GM18508 (cell line): ENCODE data around the gene APRT.

ENCODE experiments used
- ATAC-seq: cut with Tn5 transposase; IDR thresholded peaks from one replicate; pipeline ENCODE4 v1.9.1; 2021; ENCODE audit warnings: moderate number of reproducible peaks; ENCODE audit not compliant: insufficient read depth, unreplicated experiment

The APRT gene, protein sequence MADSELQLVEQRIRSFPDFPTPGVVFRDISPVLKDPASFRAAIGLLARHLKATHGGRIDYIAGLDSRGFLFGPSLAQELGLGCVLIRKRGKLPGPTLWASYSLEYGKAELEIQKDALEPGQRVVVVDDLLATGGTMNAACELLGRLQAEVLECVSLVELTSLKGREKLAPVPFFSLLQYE

DNA sequence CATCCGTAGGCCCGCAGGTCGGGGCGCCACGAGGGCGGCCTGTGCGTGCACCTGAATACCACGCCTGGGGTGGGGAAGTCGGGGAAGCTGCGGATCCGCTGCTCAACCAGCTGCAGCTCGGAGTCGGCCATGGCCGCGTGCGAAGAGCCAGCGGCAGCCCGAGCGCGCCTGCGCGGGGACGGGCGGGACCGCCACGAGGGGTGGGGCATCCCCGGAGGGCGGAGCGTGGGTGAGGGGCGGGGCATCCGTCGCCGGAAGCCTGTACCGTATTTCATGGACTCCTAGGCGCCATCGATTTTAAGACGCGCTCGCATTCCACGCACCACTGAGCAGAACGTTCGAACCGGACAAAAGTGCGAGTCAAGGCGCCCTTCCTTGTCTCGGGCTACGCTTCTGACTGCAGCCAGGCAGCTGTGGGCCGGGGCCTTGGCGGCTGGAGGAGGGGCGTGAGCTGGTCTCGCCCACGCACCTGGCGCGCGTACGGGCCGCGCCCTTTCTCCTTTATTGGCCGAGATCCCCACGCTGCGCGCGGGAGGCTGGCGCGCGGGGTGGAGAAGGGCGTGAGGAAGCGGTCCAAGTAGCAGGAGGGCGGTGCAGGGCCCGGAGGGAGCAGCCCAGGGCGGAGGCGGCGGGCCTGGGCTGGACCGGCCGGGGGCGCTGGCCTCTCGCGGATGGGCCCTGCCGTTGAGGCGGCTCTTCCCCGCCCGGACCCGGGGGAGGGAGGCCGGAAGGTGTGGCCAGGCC, at the start of gene APRT:
Gene APRT, minus strand, starts transcription at position 160 of the 744 bp plus-strand sequence. Its CDS starts 29 bp downstream, at position 131.
- peak; percentile 47 for ATAC-seq

DNA sequence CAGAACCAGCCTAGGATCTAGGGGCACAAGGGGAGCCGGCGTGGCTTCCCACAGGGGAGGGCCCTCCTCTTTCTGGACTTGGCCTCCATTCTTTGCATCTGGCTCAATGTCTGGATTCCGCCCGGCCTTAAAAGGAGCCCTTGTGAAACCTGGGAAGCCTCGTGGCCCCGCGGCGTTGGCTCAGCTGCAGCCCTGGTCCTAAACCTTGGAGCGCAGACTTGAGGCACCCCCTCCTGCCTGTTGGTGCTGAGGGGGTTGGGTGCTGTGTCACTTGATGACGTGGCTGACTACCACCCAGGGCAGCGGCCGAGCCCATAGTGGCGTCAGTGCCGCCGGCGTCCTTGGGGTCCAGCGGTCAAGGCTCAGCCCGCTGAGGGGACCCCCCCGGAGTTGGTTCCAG, 49.6 kb upstream of the APRT start:
- no peak for ATAC-seq

DNA sequence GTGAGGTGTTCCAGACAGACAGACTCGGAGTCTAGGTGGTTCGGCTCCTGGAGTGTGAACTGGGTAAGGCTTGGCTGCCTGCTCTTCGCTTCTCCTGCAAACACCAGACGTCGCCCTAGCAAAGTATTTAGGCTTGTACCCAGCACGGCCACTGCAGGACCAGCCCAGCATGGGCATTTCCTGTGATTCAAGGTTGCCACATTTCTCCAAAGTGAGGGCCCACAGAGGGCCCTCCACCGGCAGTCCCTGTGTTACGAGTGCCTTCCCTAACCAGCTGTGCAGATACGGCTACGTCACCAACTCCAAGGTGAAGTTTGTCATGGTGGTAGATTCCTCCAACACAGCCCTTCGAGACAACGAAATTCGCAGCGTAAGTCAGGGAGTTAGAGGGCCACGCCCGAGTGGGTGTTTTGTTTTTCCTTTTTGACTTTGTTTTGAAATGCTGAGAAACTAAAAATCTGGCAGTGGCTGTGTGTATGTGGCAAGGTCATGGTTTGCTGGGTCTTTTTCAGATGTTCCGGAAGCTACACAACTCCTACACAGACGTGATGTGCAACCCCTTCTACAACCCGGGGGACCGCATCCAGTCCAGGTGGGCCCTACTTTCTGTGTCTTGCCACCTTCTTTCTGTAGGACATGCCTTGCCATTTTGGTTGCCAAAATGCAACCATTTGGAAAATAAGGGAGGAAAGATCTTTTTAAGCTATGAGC, 47.8 kb upstream of the APRT start:
- no peak for ATAC-seq

DNA sequence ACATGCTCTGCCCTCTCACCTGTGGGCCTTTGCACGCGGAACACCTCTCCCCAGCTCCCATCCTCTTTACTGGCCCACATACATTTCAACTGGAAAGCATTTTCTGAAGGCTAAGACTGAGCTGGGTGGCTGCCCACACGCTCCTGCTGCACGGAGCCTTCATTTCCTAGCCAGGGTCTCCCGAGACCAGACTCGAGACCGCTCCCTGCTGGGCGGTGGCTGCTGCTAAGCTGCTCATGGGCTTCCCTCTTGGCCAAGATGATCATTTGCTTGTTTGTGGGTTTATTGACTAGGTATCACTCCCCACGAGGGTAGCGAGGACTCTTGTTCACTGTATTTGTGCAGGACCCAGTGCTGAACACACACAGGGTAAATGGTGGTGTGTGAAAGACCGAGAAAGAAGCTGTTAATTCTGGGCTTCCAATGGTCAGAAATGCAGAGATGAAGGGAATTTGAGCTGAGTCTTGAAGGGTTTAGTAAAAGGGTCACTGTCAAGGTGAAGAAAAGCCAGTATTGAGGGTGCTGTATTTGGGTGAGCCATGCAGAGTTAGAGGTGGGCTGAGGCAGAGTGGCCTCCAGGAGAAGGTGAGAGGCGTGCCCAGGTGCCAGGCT, 46.1 kb upstream of the APRT start:
- no peak for ATAC-seq

DNA sequence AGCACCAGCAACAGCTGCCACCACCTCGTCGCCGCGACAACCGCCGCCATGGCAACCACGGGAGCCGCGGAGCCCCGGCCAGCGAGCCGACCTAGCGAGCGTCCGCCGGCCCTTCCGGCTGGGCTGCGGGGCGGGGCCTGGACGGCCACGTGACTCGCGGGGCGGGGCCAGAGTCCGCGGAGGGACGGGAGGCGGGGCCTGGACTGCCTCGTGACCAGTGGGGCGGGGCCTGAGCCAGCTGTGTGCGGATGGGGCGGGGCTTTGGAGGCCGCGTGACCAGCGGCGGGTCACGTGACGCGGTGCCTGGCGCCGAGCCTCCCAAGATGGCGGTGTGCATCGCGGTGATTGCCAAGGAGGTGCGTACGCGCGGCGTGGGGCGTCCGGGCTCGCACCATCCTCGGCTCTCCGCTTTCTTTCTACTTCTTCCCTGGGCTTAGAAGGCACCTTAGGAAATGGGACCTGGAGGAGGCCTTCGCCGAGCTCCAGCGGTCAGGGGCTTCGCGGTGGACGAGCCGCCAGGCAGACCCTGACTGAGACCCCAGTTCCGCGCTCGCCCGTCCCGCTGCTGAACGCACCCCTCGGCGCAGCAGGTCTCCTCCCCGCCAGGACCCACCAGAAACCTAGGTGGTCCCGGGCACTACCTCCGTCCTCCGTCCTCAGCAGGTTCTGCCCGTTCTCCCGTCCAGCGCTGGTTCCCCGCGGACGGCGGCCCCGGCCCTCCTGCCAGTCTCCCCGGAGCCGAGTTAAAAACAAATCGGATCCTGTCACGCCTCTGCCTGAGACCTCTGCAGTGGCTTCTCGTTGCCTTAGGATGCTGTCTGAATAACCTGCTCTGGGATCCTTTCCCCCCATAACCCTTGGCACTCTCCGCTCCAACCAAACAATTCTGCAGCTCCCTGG, 45.4 kb upstream of the APRT start, which contains the start of the genes GALNS and TRAPPC2L:
Gene GALNS, minus strand, starts transcription at position 120 of the 900 bp plus-strand sequence. Its CDS starts 70 bp downstream, at position 50.
Gene TRAPPC2L, plus strand, starts transcription at position 300 of the 900 bp plus-strand sequence. Its CDS starts 24 bp downstream, at position 324.
- ATAC-seq, result no peak

DNA sequence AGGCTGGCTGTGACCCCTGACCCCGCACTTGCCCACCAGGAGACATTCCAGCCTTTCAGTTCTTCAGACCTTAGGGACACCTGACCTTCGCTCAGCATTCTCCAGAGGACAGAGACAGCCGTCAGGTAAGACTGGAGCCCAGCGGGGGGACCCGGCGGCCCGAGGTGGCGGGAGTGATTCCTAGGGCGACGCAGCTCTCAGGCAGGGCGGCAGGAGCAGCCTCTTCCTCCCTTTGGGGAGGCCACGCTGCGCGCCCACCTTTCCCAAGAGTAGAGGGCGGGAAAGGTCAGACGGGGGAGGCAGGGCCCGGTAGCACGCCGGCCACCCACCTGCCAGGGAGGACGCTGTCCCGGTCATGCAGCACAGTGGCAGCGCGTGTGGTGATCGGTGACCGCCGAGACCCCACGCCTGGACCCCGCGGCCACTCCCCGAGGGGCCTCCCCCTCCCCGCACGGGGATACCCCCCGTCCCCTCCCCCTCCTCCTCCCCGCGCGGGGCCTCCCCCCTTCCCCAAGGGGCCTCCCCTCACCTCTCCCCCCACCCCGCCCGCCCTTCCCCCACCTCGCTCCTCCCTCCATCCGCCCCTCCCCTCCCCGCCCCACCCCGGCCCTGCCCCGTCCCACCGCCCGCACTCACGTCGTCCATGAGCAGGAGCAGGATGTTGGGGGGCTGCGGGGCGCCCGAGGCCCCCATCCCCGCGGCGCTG, 44.5 kb upstream of the APRT start:
- no peak for ATAC-seq

DNA sequence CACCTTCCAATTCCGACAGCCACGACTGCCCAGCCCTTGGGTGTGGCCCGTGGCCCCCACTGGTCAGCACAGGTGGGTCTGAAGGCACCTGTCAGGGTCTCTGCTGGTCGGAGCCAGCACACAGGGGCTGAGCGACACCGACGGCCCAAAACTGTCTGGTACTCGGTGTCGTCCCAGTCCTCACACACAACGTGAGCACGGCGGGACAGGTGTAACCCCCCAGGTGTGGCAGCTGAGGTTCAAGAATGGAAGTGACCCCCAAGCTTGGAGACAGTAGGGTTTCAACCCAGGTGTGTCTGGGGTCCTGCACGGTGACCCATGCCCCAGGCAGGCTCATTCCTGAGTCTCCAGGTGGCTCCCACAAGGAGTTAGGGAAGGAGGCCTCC, 44.0 kb upstream of the APRT start:
- no peak for ATAC-seq

DNA sequence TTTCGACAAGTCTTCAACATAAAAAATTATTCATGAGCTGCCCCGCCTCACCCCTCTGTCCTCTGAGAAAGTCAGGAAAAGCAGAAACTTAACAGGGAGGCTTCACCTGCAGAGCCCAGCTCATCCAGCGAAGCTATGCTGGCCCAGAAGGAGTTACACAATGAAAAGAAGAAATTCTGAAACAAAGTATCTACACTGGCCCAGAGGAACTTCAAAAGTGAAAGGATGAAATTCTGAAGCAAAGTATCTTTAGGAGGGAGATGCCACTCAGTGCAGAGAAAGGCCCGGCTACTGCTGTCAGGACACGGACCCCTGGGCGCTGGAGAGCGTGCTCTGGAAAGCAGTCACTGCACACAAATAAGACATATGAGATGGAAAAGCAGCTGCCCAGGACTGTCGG, 43.4 kb upstream of the APRT start:
- no peak for ATAC-seq

DNA sequence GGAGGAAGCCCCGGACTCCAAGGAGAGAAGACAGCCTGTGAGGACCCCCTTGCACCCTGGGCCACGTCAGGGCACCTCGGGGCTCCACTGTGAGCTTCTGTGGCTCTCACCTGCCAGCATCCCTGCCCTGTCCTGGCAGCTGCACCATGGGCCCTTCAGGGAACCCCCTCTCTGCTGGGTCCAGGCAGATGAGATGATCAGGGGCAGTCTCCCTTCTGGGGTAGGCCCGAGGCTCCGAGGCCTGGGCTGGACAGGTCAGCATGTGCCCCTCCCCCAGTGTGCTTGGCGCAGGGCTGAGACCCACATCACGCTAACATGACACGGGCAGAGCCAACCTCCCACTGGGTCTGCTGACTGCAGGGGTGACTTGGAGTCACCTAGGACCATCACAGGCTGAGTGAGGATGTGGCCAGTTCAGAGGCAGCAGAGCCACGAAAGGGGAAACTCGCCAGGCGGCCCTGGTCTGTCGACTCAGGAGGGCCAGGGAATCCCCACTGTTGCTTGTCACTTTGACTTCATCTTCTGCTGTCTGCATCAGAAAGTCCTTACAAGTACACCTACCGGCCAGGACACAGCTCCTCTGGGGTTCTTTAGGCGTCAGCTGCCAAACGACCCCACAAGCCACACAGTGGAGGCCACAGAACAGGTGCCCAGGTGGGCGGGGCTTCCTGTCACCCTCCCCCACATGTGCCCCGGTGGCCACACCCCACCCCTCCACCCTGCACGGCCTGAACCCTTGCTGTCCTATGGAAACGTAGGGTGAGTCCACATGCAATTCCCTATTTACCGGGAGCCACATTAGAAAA, 42.8 kb upstream of the APRT start:
- ATAC-seq, result no peak

DNA sequence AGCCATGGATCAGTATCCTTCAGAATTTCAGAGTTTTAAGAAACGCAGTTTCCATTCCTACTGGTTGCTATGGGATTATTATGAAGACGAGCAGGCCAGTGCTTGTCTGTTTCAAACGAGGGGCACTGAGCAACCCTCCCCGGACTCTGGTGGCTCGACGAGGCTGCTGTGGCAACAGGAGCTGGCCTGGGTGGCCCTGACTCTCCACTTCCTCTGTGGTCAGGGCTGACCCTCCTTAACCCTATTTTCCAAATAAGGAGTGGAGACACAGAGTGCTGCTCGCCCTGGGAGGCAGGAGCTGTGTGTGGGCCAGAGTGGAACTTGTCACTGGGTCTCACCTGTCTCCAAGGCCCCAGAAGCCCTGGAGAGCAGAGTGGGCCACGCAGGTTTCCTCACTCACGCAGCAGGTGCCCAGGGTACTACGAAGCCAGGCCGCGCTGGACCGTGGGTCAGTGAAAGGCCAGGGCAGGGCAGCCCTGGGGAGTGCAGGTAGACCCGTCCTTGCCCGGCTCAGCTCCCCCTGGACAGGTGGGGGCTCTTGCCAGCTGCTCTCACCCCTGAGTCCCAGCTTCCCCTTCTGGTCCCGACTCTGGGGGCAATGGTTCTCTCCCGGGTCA, 41.7 kb upstream of the APRT start:
- ATAC-seq, result no peak

DNA sequence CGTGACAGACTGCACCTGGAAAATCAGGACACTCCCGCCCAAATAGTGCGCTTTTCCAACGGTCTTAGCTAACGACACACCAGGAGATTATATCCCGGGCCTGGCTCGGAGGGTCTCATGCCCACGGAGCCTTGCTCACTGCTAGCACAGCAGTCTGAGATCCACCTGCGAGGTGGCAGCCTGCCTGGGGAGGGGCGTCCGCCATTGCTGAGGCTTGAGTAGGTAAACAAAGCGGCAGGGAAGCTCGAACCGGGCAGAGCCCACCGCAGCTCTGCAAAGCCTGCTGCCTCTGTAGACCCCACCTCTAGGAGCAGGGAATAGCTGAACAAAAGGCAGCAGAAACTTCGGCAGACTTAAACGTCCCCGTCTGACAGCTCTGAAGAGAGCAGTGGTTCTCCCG, 39.9 kb upstream of the APRT start:
- no peak for ATAC-seq

DNA sequence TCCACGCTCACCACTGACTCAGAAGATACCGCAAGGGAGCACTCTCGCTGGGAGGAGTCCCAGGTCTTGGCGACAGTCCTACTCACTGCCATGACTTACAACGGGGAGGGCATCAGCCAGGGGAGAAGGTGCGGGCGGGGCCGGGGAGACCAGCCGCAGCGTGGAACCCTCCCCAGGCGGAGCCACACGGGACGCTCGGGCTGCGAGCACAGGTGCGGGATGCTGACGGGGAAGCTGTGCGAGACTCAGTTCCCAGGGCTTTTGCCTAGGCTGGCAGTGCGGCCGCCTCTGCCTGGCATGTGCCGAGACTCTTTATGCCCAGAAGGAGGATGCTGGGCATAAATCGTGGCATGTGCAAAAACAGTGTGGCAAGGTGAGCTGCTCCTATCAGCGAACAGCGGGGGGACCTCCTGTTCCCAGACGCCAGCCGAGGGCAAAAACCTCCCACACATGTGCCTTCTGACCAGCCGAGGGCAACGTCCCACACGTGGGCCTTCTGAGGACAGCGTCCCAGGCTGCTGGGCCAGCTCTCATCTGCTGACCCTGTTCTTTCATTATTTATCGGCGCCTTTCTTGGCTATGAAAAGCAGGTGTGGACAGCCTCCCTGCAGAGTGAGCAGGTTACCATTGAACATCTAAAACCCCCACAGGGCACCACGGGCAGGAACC, 38.9 kb upstream of the APRT start:
- ATAC-seq, result no peak

DNA sequence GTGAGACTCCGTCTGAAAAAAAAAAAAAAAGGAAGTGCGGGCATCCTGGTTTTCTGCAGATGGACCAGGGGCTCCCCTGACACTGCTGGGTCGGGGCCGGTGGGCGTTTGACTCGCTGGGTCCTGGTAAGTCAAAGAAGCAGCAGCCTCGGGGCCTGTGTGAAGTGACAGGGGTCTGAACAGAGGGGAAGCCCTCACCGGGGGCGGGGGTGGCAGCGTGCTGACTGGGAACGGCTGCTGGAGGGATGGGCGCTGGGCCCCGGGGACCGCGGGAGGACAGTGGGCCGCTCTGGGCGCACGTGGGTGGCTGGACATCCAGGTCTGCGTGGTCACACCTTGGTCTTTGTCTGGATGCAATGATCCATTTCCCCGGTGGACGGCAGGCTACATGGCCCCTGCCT, 36.8 kb upstream of the APRT start:
- ATAC-seq, result no peak

DNA sequence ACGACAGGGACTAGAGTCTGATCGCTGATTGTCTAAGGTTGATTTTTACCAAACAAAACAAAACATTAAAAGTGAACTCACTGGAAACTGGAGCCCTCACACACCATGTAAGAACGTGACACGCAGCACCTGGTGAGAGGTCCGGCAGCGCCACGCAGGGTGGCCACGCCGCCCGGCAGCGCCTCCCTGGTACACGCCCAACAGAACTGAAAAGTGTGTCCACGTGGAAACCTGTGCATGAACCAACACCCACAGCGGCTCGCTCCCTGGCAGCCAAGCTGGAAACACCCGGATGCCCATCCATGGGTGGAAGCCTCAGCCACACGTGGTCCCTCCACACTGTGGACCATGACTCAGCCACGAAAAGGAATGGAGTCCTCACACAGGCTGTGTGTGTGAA, 35.9 kb upstream of the APRT start:
- ATAC-seq, result no peak

DNA sequence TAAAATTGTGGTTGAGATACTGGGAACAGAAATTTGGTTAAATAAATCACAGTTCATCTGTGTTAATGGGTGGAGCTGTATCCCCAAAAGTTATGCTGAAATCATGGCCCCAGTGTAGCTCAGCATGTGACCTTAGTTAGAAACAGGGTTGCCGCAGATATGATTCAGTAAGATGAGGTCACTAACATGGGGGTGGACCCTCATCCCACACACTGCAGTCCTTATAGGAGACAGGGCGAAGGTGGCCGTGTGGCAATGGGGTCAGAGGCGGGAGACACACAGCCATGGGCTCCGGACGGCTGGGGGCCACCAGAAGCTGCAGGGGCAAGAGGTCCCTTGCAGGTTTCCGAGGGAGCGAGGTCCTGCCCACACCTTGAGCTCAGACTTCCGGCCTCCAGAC, 34.4 kb upstream of the APRT start:
- no peak for ATAC-seq

DNA sequence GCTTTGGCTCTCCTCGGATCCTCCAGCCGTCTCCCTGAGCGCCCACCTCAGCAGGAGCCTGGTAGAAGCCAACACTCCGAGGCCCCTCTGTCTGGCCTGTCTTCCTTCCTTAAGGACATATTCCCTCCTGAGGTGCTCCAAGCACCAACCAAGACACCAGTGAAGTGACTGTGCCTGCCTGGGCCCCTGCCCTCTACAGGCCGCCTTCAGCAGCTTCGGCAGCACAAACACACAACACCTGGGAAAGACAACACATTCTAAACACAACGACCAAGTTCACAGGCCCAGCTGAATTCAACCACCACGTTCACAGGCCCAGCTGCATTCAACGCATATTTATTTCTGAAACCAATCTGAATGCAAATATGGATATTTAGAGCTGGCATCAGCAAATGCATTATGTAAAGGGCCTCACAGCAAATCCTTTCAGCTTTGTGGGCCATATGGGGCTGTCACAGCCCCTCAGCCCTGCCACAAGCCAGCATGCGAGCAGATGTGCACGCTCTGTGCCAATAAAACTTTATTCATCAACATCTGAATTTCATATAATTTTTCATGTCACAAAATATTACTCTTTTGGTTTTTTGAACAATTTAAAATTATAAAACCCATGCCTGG, 32.8 kb upstream of the APRT start:
- no peak for ATAC-seq

DNA sequence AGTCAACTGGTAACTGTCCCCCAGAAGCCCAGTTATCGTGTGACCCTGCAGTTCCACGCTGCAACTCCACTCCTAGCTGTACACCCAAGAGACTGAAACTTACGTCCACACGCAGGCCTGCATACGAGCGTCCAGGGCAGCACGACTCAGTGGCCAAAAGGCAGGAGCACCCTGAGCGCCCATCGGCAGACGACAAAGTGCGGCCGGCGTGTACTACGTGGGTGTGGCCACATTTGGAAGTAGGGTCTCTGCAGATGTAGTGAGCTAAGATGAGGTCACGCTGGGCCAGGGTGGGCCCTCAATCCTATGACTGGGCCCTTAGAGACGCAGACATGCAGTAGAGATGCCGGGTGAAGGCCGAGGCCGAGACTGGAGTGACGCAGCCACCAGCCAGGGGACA, 31.5 kb upstream of the APRT start:
- ATAC-seq, result no peak
